HCT116 (cell line): ENCODE results near the gene FAM185A. TPM values are rescaled to one million over a fixed set of nuclear protein-coding genes. Genes with fewer than 3 reads are reported as not detected.

Source experiments
- ATAC-seq: fragments of 200-7000 bp; cut with Tn5 transposase; 2 replicates; pipeline ENCODE4 v1.9.1; 2020; ENCODE audit warnings: mild to moderate bottlenecking, moderate library complexity
- BruUV-seq: library from RNA; stranded (reverse); fragments of 400-500 nt; replicated peaks from 2 replicates; lab custom pipeline; 2021; lab: Mats Ljungman, UMichigan
- CTCF ChIA-PET: fragments of 300-600 bp; sonication (Branson Sonifier 250); formaldehyde crosslinking; loops from one replicate; lab custom pipeline; 2021; ENCODE audit warnings: antibody characterized with exemption; lab: Charles Lee
- POLR2A ChIA-PET: fragments of 300-600, 350-600 bp; sonication (Branson Sonifier 250); formaldehyde crosslinking; loops from one replicate; lab custom pipeline; 2021; ENCODE audit warnings: antibody characterized with exemption; lab: Charles Lee
- RAD21 ChIA-PET, 2 experiments: fragments of 300-600 bp; sonication (Branson Sonifier 250); formaldehyde crosslinking; loops; one replicate each; lab custom pipeline; 2023; ENCODE audit warnings: low total read pairs in 2 of 2; ENCODE audit not compliant: uncharacterized antibody in 2 of 2, unreplicated experiment in 2 of 2, low non-redundant PET in 1 of 2; lab: Charles Lee
- DNase-seq: peaks from one replicate; pipeline ENCODE4 v3.0.0-alpha.2; 2010; ENCODE audit warnings: low read depth, low spot score
- H2AFZ ChIP-seq: fragments of 200-600 bp; shearing (Covaris generic), sonication (generic); 2 replicates; pipeline ENCODE4 v1.6.1; 2017; ENCODE audit warnings: low read depth, mixed run types, mixed read lengths, antibody characterized with exemption, low read length; ENCODE audit not compliant: poor library complexity, severe bottlenecking
- H3K27ac ChIP-seq: 2 replicates; pipeline ENCODE4 v1.5.1; 2012; ENCODE audit warnings: low read depth, low read length
- H3K27me3 ChIP-seq: fragments of 200-600 bp; sonication (generic); 2 replicates; pipeline ENCODE4 v1.6.1; 2016; ENCODE audit warnings: mixed run types, low read length, mixed read lengths; ENCODE audit not compliant: insufficient read depth
- H3K36me3 ChIP-seq, 2 experiments: fragments of 200-500 bp in 1 of 2; fragments of 200-600 bp in 1 of 2; sonication (Bioruptor generic) in 1 of 2; sonication (generic) in 1 of 2; 2 replicates each; pipeline versions ENCODE4 v1.5.1 to v1.6.1; 2014 to 2016; ENCODE audit warnings: low read length in 2 of 2, inconsistent platforms in 1 of 2, mixed read lengths in 1 of 2, mixed run types in 1 of 2; ENCODE audit not compliant: insufficient read depth in 2 of 2, control insufficient read depth in 1 of 2
- H3K4me1 ChIP-seq, 2 experiments: fragments of 200-600 bp in 1 of 2; sonication (generic) in 1 of 2; 2 replicates each; pipeline versions ENCODE4 v1.5.1 to v1.6.1; 2012 to 2017; ENCODE audit warnings: low read length in 2 of 2, inconsistent platforms in 1 of 2, mild to moderate bottlenecking in 1 of 2, mixed read lengths in 1 of 2, mixed run types in 1 of 2, moderate library complexity in 1 of 2; ENCODE audit not compliant: insufficient read depth in 2 of 2, control insufficient read depth in 1 of 2
- H3K4me2 ChIP-seq: fragments of 200-600 bp; sonication (generic); 2 replicates; pipeline ENCODE4 v1.6.1; 2017; ENCODE audit warnings: mixed run types, low read length, mixed read lengths
- H3K4me3 ChIP-seq, 2 experiments: fragments of 200-600 bp in 1 of 2; sonication (generic) in 1 of 2; replicated peaks in 1 of 2; 2 replicates each; pipeline ENCODE4 v1.5.1; 2011 to 2016; ENCODE audit warnings: low read length in 2 of 2, control low read depth in 1 of 2, low read depth in 1 of 2, mild to moderate bottlenecking in 1 of 2, mixed read lengths in 1 of 2, mixed run types in 1 of 2
- H3K79me2 ChIP-seq: fragments of 200-600 bp; sonication (generic); 2 replicates; pipeline ENCODE4 v1.6.1; 2017; ENCODE audit warnings: mild to moderate bottlenecking, mixed run types, low read length, moderate library complexity, mixed read lengths; ENCODE audit not compliant: insufficient read depth
- H3K9ac ChIP-seq: fragments of 200-600 bp; sonication (generic); 2 replicates; pipeline ENCODE4 v1.6.1; 2016; ENCODE audit warnings: low read length, mixed read lengths
- H3K9me2 ChIP-seq: fragments of 200-600 bp; sonication (generic), shearing (Covaris generic); 2 replicates; pipeline ENCODE4 v1.6.1; 2017; ENCODE audit warnings: mixed run types, mild to moderate bottlenecking, moderate library complexity; ENCODE audit not compliant: insufficient read depth
- H3K9me3 ChIP-seq, 2 experiments: fragments of 200-500 bp in 1 of 2; fragments of 200-600 bp in 1 of 2; sonication (Bioruptor generic) in 1 of 2; sonication (generic) in 1 of 2; 2 replicates each; pipeline ENCODE4 v1.6.1; 2014 to 2017; ENCODE audit warnings: low read length in 2 of 2, mixed read lengths in 2 of 2, inconsistent platforms in 1 of 2, low read depth in 1 of 2, mild to moderate bottlenecking in 1 of 2, mixed run types in 1 of 2, moderate library complexity in 1 of 2; ENCODE audit not compliant: control insufficient read depth in 1 of 2, insufficient read depth in 1 of 2
- H4K20me1 ChIP-seq: fragments of 200-600 bp; sonication (generic), shearing (Covaris generic); 2 replicates; pipeline ENCODE4 v1.6.1; 2017; ENCODE audit warnings: mixed run types, mild to moderate bottlenecking, moderate library complexity; ENCODE audit not compliant: insufficient read depth
- ATF3 ChIP-seq: IDR thresholded peaks from 2 replicates; pipeline ENCODE4 v1.6.1; 2012
- CEBPB ChIP-seq: IDR thresholded peaks from 2 replicates; pipeline ENCODE4 v1.6.1; 2012; ENCODE audit warnings: low read depth
- ELF1 ChIP-seq: IDR thresholded peaks from 2 replicates; pipeline ENCODE4 v1.6.1; 2012; ENCODE audit warnings: low read depth, borderline replicate concordance
- EZH2 ChIP-seq: fragments of 200-600 bp; sonication (generic); IDR thresholded peaks from 2 replicates; pipeline ENCODE4 v1.6.1; 2017; ENCODE audit warnings: antibody characterized with exemption, mixed run types
- FOSL1 ChIP-seq: IDR thresholded peaks from 2 replicates; pipeline ENCODE4 v1.6.1; 2012; ENCODE audit warnings: low read depth
- JUND ChIP-seq: IDR thresholded peaks from 2 replicates; pipeline ENCODE4 v1.6.1; 2012
- MAX ChIP-seq: IDR thresholded peaks from 2 replicates; pipeline ENCODE4 v1.6.1; 2012
- TCF7L2 ChIP-seq: IDR thresholded peaks from 2 replicates; pipeline ENCODE4 v1.7.0; 2011; ENCODE audit warnings: borderline replicate concordance, inconsistent platforms; ENCODE audit not compliant: insufficient read depth, insufficient read length; ENCODE audit errors: extremely low read depth
- ZFX ChIP-seq: fragments of 450-650 bp; IDR thresholded peaks from 2 replicates; pipeline ENCODE4 v1.6.1; 2017
- ZNF274 ChIP-seq: fragments of 200-500 bp; sonication (Bioruptor generic); IDR thresholded peaks from 2 replicates; pipeline ENCODE4 v1.6.1; 2014; ENCODE audit warnings: mild to moderate bottlenecking, low read depth, low read length, inconsistent platforms
- intact Hi-C: fragments of 100-400 bp; cut with micrococcal nuclease; formaldehyde crosslinking; loops from 2 replicates; pipeline ENCODE4 v1.10.0; 2022
- total RNA-seq: library from RNA; stranded (reverse); gene quantifications from one replicate; pipeline ENCODE4 v1.2.1, GENCODE V29; 2021; ENCODE audit not compliant: unreplicated experiment
- TF ChIP-seq, protein P1 (sequence below): IDR thresholded peaks from 2 replicates; pipeline ENCODE4 v1.6.1; 2011; ENCODE audit warnings: mild to moderate bottlenecking, low read length, moderate library complexity; ENCODE audit not compliant: insufficient replicate concordance; ENCODE audit errors: extremely low read depth
- TF ChIP-seq, protein P2 (sequence below): IDR thresholded peaks from 2 replicates; pipeline ENCODE4 v1.6.1; 2012; ENCODE audit warnings: low read depth

The FAM185A gene
- total RNA-seq, 1 experiment from 2014 or later: 8.0 TPM

DNA sequence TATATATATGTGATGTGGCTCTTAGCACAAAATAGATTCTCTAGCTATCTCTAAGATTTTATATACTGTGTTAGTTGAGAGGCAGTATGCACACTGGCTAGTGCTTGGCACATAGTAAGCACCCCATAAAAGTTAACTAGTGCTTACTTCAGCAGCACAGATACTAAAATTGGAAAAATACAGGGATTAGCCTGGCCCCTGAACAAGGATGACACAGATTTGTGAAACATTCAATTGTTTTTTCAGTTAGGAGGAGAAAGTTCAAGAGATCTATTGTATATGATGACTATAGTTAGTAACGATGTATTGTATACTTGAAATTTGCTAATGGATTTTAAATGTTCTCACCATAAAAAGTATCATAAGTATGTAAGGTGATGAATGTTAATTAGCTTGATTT, 85.7 kb downstream of the FAM185A start:
- Histone ChIP-seq H2AFZ (no peak overlapping the region), H3K9me2 (no peaks in the 10 kb centered on the region), H4K20me1 (no peaks in the 10 kb centered on the region), H3K79me2 (no peaks in the 10 kb centered on the region), H3K27me3 (no peaks in the 10 kb centered on the region), H3K36me3 (no peaks in the 10 kb centered on the region), H3K4me1 (peaks cover 9 to 28% of the 10 kb centered on the region in 2 experiments), H3K9ac (no peak overlapping the region), H3K4me2 (peak overlapping the region; percentile 53; the same call in 1 of the 2 replicates), H3K9me3 (no peaks in the 10 kb centered on the region), H3K4me3 (no peak overlapping the region), H3K27ac (no peak overlapping the region)
- ATAC-seq (no peak), DNase-seq (no peak)
- intact Hi-C loops: no loop called here
- CTCF ChIA-PET: no interaction called here
- RAD21 ChIA-PET: no interaction called here
- TF ChIP-seq ATF3: no peak
- no peak for TF ChIP-seq ELF1
- TF ChIP-seq, protein P1, sequence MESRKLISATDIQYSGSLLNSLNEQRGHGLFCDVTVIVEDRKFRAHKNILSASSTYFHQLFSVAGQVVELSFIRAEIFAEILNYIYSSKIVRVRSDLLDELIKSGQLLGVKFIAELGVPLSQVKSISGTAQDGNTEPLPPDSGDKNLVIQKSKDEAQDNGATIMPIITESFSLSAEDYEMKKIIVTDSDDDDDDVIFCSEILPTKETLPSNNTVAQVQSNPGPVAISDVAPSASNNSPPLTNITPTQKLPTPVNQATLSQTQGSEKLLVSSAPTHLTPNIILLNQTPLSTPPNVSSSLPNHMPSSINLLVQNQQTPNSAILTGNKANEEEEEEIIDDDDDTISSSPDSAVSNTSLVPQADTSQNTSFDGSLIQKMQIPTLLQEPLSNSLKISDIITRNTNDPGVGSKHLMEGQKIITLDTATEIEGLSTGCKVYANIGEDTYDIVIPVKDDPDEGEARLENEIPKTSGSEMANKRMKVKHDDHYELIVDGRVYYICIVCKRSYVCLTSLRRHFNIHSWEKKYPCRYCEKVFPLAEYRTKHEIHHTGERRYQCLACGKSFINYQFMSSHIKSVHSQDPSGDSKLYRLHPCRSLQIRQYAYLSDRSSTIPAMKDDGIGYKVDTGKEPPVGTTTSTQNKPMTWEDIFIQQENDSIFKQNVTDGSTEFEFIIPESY: no peak
- TF ChIP-seq ZNF274: no peak
- TF ChIP-seq, protein P2, sequence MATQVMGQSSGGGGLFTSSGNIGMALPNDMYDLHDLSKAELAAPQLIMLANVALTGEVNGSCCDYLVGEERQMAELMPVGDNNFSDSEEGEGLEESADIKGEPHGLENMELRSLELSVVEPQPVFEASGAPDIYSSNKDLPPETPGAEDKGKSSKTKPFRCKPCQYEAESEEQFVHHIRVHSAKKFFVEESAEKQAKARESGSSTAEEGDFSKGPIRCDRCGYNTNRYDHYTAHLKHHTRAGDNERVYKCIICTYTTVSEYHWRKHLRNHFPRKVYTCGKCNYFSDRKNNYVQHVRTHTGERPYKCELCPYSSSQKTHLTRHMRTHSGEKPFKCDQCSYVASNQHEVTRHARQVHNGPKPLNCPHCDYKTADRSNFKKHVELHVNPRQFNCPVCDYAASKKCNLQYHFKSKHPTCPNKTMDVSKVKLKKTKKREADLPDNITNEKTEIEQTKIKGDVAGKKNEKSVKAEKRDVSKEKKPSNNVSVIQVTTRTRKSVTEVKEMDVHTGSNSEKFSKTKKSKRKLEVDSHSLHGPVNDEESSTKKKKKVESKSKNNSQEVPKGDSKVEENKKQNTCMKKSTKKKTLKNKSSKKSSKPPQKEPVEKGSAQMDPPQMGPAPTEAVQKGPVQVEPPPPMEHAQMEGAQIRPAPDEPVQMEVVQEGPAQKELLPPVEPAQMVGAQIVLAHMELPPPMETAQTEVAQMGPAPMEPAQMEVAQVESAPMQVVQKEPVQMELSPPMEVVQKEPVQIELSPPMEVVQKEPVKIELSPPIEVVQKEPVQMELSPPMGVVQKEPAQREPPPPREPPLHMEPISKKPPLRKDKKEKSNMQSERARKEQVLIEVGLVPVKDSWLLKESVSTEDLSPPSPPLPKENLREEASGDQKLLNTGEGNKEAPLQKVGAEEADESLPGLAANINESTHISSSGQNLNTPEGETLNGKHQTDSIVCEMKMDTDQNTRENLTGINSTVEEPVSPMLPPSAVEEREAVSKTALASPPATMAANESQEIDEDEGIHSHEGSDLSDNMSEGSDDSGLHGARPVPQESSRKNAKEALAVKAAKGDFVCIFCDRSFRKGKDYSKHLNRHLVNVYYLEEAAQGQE: no peak
- no peak for TF ChIP-seq JUND
- TF ChIP-seq MAX: no peak
- no peak for TF ChIP-seq ZFX
- TF ChIP-seq TCF7L2: no peak
- TF ChIP-seq FOSL1: no peak
- TF ChIP-seq EZH2: no peak
- no peak for TF ChIP-seq CEBPB
- BruUV-seq: no TSS peak
- POLR2A ChIA-PET: no interaction called here
